H1 (cell line): Measurements from ENCODE around the gene GTPBP6. TPM values are rescaled to one million over a fixed set of nuclear protein-coding genes. Genes with fewer than 3 reads are reported as not detected.

ENCODE experiments used
- ATF2 ChIP-seq: IDR thresholded peaks from 2 replicates; pipeline ENCODE4 v1.6.1; 2012; ENCODE audit warnings: low read length, inconsistent platforms
- polyA plus RNA-seq, 7 experiments: library from polyadenylated mRNA; depleted of rRNA in 3 of 7; stranded (reverse) in 5 of 7; unstranded in 2 of 7; fragments of >200 nt in 5 of 7; fragments of 200-250 nt in 2 of 7; gene quantifications; 1 replicate in 5 of 7; 2 replicates in 1 of 7; 4 replicates in 1 of 7; pipeline versions ENCODE4 v1.2.1 to v1.2.3, GENCODE V29; 2011 to 2013; ENCODE audit warnings: missing spikeins in 2 of 7, mixed read lengths in 2 of 7
- total RNA-seq: library from RNA; stranded (reverse); fragmentation: NEBNext Ultra II Directional; extraction: Animal tissue kit (Norgen Biotek cat#: 25700); gene quantifications from 2 replicates; pipeline ENCODE4 v1.2.1, GENCODE V29; 2021

GTPBP6 gene
- total and polyA plus RNA-seq, 2 of the 8 experiments (the other 6 are each of a cell fraction or from before 2014, with no cell fraction given), result 33.9 to 57.1 TPM

GRCh38 chrX:367866-368265, 49.3 kb upstream of the GTPBP6 start (continued):
- no peak for TF ChIP-seq ATF2
